Thymus (tissue), 11 donors: ENCODE results near the gene UCK2. TPM values are rescaled to one million over a fixed set of nuclear protein-coding genes. Genes with fewer than 3 reads are reported as not detected.

Source experiments
- DNase-seq, 9 donors: peaks; one replicate each; pipeline ENCODE4 v3.0.0-alpha.2; 2013; ENCODE audit warnings: low spot score in 9 of 9, low read depth in 6 of 9, missing footprints in 1 of 9
- H3K27ac ChIP-seq, 2 donors: one replicate each; pipeline ENCODE4 v1.5.1; 2013; ENCODE audit warnings: control low read depth in 1 of 2, low read depth in 1 of 2, low read length in 1 of 2, mild to moderate bottlenecking in 1 of 2, moderate library complexity in 1 of 2
- H3K27me3 ChIP-seq, 2 donors: one replicate each; pipeline ENCODE4 v1.5.1; 2013; ENCODE audit warnings: low read length in 1 of 2; ENCODE audit not compliant: control insufficient read depth in 2 of 2, insufficient read depth in 1 of 2
- H3K36me3 ChIP-seq, 2 donors: one replicate each; pipeline ENCODE4 v1.5.1; 2013; ENCODE audit warnings: low read length in 1 of 2, mild to moderate bottlenecking in 1 of 2, moderate library complexity in 1 of 2; ENCODE audit not compliant: control insufficient read depth in 2 of 2, insufficient read depth in 2 of 2
- H3K4me1 ChIP-seq, 2 donors: one replicate each; pipeline ENCODE4 v1.5.1; 2013; ENCODE audit warnings: low read length in 2 of 2; ENCODE audit not compliant: control insufficient read depth in 2 of 2, insufficient read depth in 2 of 2
- H3K4me3 ChIP-seq, 2 donors: one replicate each; pipeline ENCODE4 v1.5.1; 2013; ENCODE audit warnings: low read length in 2 of 2, control low read depth in 1 of 2, mild to moderate bottlenecking in 1 of 2
- H3K9me3 ChIP-seq, 2 donors: one replicate each; pipeline ENCODE4 v1.5.1; 2013; ENCODE audit warnings: low read length in 1 of 2, mild to moderate bottlenecking in 1 of 2; ENCODE audit not compliant: control insufficient read depth in 2 of 2, insufficient read depth in 1 of 2
- WGBS: extraction: QIAGEN DNeasy Blood & Tissue Kit; methylation state at CpG from one replicate; pipeline ENCODE4 v1.1.7; 2013; 5-methylcytosine and 5-hydroxymethylcytosine counted together
- polyA plus RNA-seq: library from polyadenylated mRNA; stranded (reverse); fragments of 200-250 nt; gene quantifications from one replicate; pipeline ENCODE4 v1.2.3, GENCODE V29; 2013
- total RNA-seq: library from RNA; stranded (reverse); fragments of 120-200 nt; gene quantifications from one replicate; pipeline ENCODE4 v1.2.4, GENCODE V29; 2013
- donor health status: healthy.

The UCK2 gene
- total and polyA plus RNA-seq, 2 donors: 13.2 to 32.6 TPM

- no peak overlapping the region for H3K4me3 ChIP-seq
- no peak overlapping the region for H3K27ac ChIP-seq
- no peaks in the 10 kb centered on the region for H3K36me3 ChIP-seq
- WGBS: 92% methylated on average over 2 of the region's 2 CpGs
- H3K9me3 ChIP-seq: no peaks in the 10 kb centered on the region
- no peaks in the 10 kb centered on the region for H3K27me3 ChIP-seq
- no peak for DNase-seq
- H3K4me1 ChIP-seq: no peaks in the 10 kb centered on the region
Observed at GRCh38 chr1:165960136-165960535, 132.7 kb downstream of the UCK2 start.

GRCh38 chr1:165960881-165961280 is 133.5 kb downstream of the UCK2 start:
- WGBS: 83% methylated on average over 2 of the region's 2 CpGs
- Histone ChIP-seq H3K4me1 (no peaks in the 10 kb centered on the region), H3K4me3 (no peak overlapping the region), H3K27ac (no peak overlapping the region), H3K9me3 (no peaks in the 10 kb centered on the region), H3K36me3 (no peaks in the 10 kb centered on the region), H3K27me3 (no peaks in the 10 kb centered on the region)
- DNase-seq: no peak

Other genes starting within 250 kb of the UCK2 start
- 52.7 TPM for gene MGST3, start 196.4 kb upstream of the UCK2 start, total RNA-seq
- gene MGST3, start 196.4 kb upstream of the UCK2 start, polyA plus RNA-seq: 107 TPM
- gene ALDH9A1, start 129.1 kb upstream of the UCK2 start, total RNA-seq: 41.0 TPM
- 44.9 TPM for gene ALDH9A1, start 129.1 kb upstream of the UCK2 start, polyA plus RNA-seq
- gene TMCO1, start 58.7 kb upstream of the UCK2 start, total RNA-seq: 116 TPM
- gene TMCO1, start 58.7 kb upstream of the UCK2 start, polyA plus RNA-seq: 86.2 TPM